CD4-positive, alpha-beta T cell (primary cell): ENCODE data around the gene MPG. TPM values are rescaled to one million over a fixed set of nuclear protein-coding genes. Genes with fewer than 3 reads are reported as not detected.

Experiments
- ATAC-seq: fragments of 200-7000 bp; cut with Tn5 transposase; one replicate; pipeline ENCODE4 v1.10.0; 2022; ENCODE audit warnings: mild to moderate bottlenecking; ENCODE audit not compliant: poor library complexity
- CTCF ChIA-PET: fragments of 350-600 bp; sonication (Branson Sonifier 250); formaldehyde crosslinking; loops from one replicate; lab custom pipeline; 2021; ENCODE audit warnings: antibody characterized with exemption, inconsistent platforms; lab: Charles Lee
- POLR2A ChIA-PET: fragments of 350-600 bp; sonication (Branson Sonifier 250); formaldehyde crosslinking; loops from one replicate; lab custom pipeline; 2021; ENCODE audit warnings: antibody characterized with exemption, inconsistent platforms; lab: Charles Lee
- DNase-seq, 14 experiments: peaks; one replicate each; pipeline ENCODE4 v3.0.0-alpha.2; 2013 to 2020; ENCODE audit warnings: mixed read lengths in 2 of 14
- H3K27ac ChIP-seq, 2 donors: one replicate each; pipeline versions ENCODE4 v1.5.1 to v1.7.0; 2013; ENCODE audit warnings: low read length in 2 of 2, low read depth in 1 of 2, mild to moderate bottlenecking in 1 of 2
- H3K27me3 ChIP-seq, 2 experiments: 1 replicate in 1 of 2; 2 replicates in 1 of 2; pipeline versions ENCODE4 v1.6.1 to v1.7.0; 2013; ENCODE audit warnings: low read length in 2 of 2, control low read depth in 1 of 2, mild to moderate bottlenecking in 1 of 2, moderate library complexity in 1 of 2; ENCODE audit not compliant: insufficient read depth in 2 of 2, control insufficient read depth in 1 of 2
- H3K36me3 ChIP-seq: one replicate; pipeline ENCODE4 v1.6.1; 2013; ENCODE audit warnings: low read length, control low read depth; ENCODE audit not compliant: insufficient read depth
- H3K4me1 ChIP-seq: one replicate; pipeline ENCODE4 v1.6.1; 2013; ENCODE audit warnings: low read length, control low read depth; ENCODE audit not compliant: insufficient read depth
- H3K4me3 ChIP-seq: one replicate; pipeline ENCODE4 v1.5.1; 2013; ENCODE audit warnings: mild to moderate bottlenecking, low read length, moderate library complexity
- H3K9me3 ChIP-seq, 2 experiments: 1 replicate in 1 of 2; 2 replicates in 1 of 2; pipeline versions ENCODE4 v1.6.1 to v1.7.0; 2013; ENCODE audit warnings: low read length in 2 of 2, mild to moderate bottlenecking in 2 of 2, control low read depth in 1 of 2, moderate library complexity in 1 of 2; ENCODE audit not compliant: control insufficient read depth in 1 of 2, insufficient read depth in 1 of 2
- H3K27ac Mint-ChIP-seq: one replicate; pipeline ENCODE4 v1.8.0; 2020; ENCODE audit warnings: mixed read lengths
- H3K27me3 Mint-ChIP-seq: one replicate; pipeline ENCODE4 v1.8.0; 2021; ENCODE audit warnings: mixed read lengths
- H3K36me3 Mint-ChIP-seq: one replicate; pipeline ENCODE4 v1.8.0; 2021; ENCODE audit warnings: low read depth, mixed read lengths
- H3K4me1 Mint-ChIP-seq: one replicate; pipeline ENCODE4 v1.8.0; 2021; ENCODE audit warnings: low read depth, mixed read lengths
- H3K4me3 Mint-ChIP-seq: one replicate; pipeline ENCODE4 v1.8.0; 2020; ENCODE audit warnings: mild to moderate bottlenecking, mixed read lengths
- H3K9me3 Mint-ChIP-seq: one replicate; pipeline ENCODE4 v1.8.0; 2020; ENCODE audit warnings: mixed read lengths
- intact Hi-C, 2 experiments: fragments of 100-400 bp; cut with DNase I in 1 of 2; cut with micrococcal nuclease in 1 of 2; formaldehyde crosslinking; loops; one replicate each; pipeline versions ENCODE4 v1.15.1 to v1.9.0; 2023 to 2025; cut with DNase I, micrococcal nuclease
- total RNA-seq, 174 experiments: library from RNA in 2 of 174; stranded (reverse) in 2 of 174; gene quantifications; one replicate each; pipeline ENCODE4 v1.2.3 and lab custom pipeline; 2021 to 2026
- TF ChIP-seq, protein P1 (sequence below): fragments of 200-600 bp; IDR thresholded peaks from one replicate; pipeline ENCODE4 v1.8.0; 2022; ENCODE audit warnings: antibody characterized with exemption, mild to moderate bottlenecking

Gene MPG
- total RNA-seq, 2 experiments from 2014 or later: 14.1 to 17.1 TPM

DNA sequence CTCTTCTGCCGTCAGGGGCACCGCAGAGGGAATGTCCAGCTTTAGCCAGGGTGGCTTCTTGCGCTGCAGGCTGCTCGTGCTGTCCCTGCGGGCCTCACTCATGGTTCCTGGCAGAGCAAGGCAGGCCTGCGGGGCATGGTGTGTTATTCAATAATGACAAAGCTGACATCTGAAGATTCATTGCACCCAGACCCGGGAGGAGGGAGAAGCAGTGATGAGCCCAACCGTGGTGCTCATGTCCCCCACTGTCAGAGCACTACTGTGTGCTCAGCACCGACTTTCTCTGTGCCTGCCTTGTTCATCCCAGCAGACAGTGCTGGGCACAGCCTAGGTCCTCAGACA lies 13.1 kb upstream of the MPG start:
- Mint-ChIP-seq H3K27ac (no peak overlapping the region), H3K4me1 (no peaks in the 10 kb centered on the region), H3K27me3 (peaks cover 25% of the 10 kb centered on the region), H3K9me3 (no peaks in the 10 kb centered on the region), H3K4me3 (no peak overlapping the region), H3K36me3 (no peaks in the 10 kb centered on the region)
- Histone ChIP-seq H3K4me1 (peaks cover 6% of the 10 kb centered on the region), H3K9me3 (no peaks in the 10 kb centered on the region), H3K27me3 (peaks cover 3 to 5% of the 10 kb centered on the region in 2 experiments), H3K36me3 (no peaks in the 10 kb centered on the region), H3K4me3 (no peak overlapping the region), H3K27ac (no peak overlapping the region)
- intact Hi-C loops: loop anchor here (1.0 kb wide), 2 partner anchors 32 to 116 kb away; no protein-coding TSS in a partner anchor
- TF ChIP-seq, protein P1, sequence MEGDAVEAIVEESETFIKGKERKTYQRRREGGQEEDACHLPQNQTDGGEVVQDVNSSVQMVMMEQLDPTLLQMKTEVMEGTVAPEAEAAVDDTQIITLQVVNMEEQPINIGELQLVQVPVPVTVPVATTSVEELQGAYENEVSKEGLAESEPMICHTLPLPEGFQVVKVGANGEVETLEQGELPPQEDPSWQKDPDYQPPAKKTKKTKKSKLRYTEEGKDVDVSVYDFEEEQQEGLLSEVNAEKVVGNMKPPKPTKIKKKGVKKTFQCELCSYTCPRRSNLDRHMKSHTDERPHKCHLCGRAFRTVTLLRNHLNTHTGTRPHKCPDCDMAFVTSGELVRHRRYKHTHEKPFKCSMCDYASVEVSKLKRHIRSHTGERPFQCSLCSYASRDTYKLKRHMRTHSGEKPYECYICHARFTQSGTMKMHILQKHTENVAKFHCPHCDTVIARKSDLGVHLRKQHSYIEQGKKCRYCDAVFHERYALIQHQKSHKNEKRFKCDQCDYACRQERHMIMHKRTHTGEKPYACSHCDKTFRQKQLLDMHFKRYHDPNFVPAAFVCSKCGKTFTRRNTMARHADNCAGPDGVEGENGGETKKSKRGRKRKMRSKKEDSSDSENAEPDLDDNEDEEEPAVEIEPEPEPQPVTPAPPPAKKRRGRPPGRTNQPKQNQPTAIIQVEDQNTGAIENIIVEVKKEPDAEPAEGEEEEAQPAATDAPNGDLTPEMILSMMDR: no peak
- DNase-seq (no peak), ATAC-seq (no peak)
- ChIA-PET CTCF (interaction anchor here (1.5 to 6.3 kb wide), 4 partner anchors 10 to 116 kb away, joined by 11 to 105 read pairs (median 16); partner anchors contain the start of gene HBQ1), POLR2A (no interaction called here)

GRCh38 chr16:65745-66144 lies 12.3 kb upstream of the MPG start:
- ChIA-PET POLR2A (interaction anchor here (0.7 to 1.5 kb wide), 3 partner anchors 13 to 41 kb away, joined by 3 to 7 read pairs (median 6); partner anchors contain the start of gene POLR3K), CTCF (interaction anchor here (0.6 to 6.3 kb wide), 16 partner anchors 8 to 296 kb away, joined by 3 to 105 read pairs (median 6); partner anchors contain the start of genes HBQ1, NPRL3, POLR3K and SNRNP25)
- H3K27ac ChIP-seq: no peak overlapping the region
- Mint-ChIP-seq H3K9me3 (no peaks in the 10 kb centered on the region), H3K36me3 (no peaks in the 10 kb centered on the region), H3K27me3 (peaks cover 34% of the 10 kb centered on the region), H3K27ac (no peak overlapping the region), H3K4me1 (no peaks in the 10 kb centered on the region), H3K4me3 (no peak overlapping the region)
- intact Hi-C loops: loop anchor here (1.0 kb wide), 2 partner anchors 32 to 116 kb away; no protein-coding TSS in a partner anchor
- DNase-seq (peak; percentile 71 to 88 (median 80)), ATAC-seq (peak; percentile 99)
- H3K9me3 ChIP-seq: no peaks in the 10 kb centered on the region
- peaks cover 5 to 10% of the 10 kb centered on the region in 2 experiments for H3K27me3 ChIP-seq
- H3K4me3 ChIP-seq: no peak overlapping the region
- TF ChIP-seq, protein P1: peak; percentile 88
- no peaks in the 10 kb centered on the region for H3K36me3 ChIP-seq
- peaks cover 6% of the 10 kb centered on the region for H3K4me1 ChIP-seq

DNA sequence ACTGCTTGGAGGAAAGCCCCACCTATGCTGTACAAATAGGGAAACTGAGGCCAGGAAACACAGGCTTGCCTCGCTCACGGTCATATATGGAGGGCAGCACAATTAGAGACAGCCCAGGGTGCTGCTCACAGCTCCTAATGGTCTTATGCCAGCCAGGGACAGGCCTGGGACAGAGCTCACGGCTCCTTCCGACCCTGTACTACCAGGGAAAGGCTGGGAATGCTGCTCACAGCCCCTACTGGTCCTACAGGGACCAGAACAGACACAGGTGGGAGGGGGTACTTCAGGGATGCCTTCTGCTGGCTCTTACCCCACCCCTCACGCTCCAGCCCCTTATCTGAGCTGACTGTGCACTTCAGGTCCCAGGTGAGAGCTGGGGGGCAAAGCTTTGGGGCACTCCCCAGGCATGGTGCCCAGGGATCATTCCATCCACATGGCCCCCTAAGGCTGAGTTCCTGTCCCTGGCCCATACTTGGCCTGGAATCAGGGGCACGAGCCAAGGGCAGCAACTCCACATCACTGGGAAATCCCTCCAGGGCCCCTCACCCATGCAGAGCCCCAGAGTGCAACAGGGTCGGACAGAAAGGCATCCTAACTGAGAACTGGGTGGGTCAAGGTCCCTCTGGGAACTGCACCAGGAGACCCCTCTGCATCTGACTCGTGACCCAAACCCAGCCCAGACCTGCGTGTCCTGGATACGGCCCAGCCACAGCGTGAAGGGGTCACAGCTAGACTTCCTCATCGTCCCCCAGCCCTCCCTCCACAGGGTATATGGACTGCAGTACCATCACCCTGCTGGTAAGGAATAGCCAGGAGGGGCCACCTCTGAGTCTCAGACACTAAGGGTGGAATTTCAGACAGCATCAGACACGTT lies 11.5 kb upstream of the MPG start:
- H3K4me1 Mint-ChIP-seq: no peaks in the 10 kb centered on the region
- H3K36me3 Mint-ChIP-seq: no peaks in the 10 kb centered on the region
- peaks cover 6% of the 10 kb centered on the region for H3K4me1 ChIP-seq
- intact Hi-C loops: no loop called here
- no peaks in the 10 kb centered on the region for H3K9me3 Mint-ChIP-seq
- no peak overlapping the region for H3K4me3 ChIP-seq
- no peak for ATAC-seq
- TF ChIP-seq, protein P1: no peak
- ChIA-PET POLR2A (interaction anchor here (1.4 to 1.5 kb wide), 2 partner anchors 13 to 30 kb away, joined by 6 to 7 read pairs; partner anchors contain the start of gene POLR3K), CTCF (interaction anchor here (0.6 to 6.3 kb wide), 16 partner anchors 8 to 296 kb away, joined by 3 to 105 read pairs (median 6); partner anchors contain the start of genes HBQ1, NPRL3, POLR3K and SNRNP25)
- H3K27ac ChIP-seq: no peak overlapping the region
- H3K36me3 ChIP-seq: no peaks in the 10 kb centered on the region
- no peak overlapping the region for H3K4me3 Mint-ChIP-seq
- peaks cover 40% of the 10 kb centered on the region for H3K27me3 Mint-ChIP-seq
- no peak overlapping the region for H3K27ac Mint-ChIP-seq
- peaks cover 0 to 7% of the 10 kb centered on the region in 2 experiments for H3K9me3 ChIP-seq
- H3K27me3 ChIP-seq: peaks cover 12 to 18% of the 10 kb centered on the region in 2 experiments
- DNase-seq: no peak
